RPMI8226 (cell line): ENCODE data around the gene LRRK1.
"Not testable (repeated sequence)": the region's sequence is repeated elsewhere in the genome, so short reads cannot be mapped to it uniquely, and the experiment has no call there.

ENCODE experiments used
- DNase-seq: peaks from one replicate; pipeline ENCODE4 v3.0.0-alpha.2; 2015

The LRRK1 gene

GRCh38 chr15:101062471-101063171, 143.5 kb downstream of the LRRK1 start:
- no peak for DNase-seq

DNA sequence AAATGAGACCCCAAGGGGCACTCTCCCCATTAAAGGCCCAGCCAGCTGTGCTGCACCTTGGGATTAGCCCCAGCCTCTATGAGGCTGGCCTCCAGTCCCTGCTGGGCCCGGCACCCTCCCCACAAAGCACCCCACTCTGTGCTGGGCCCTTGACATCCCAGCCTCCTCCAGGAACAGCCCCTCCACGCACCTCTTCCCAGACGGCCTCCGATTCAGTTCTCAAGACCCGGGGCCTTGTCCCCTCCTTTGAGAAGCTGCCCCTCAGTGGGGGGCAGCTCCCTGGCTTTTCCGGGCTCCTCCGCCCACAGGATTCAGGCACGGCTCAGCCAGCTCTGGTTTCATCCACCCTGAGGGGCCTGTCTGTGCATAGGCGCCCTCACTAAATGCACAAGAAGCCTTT, 144.1 kb downstream of the LRRK1 start:
- DNase-seq: no peak

GRCh38 chr15:101063891-101064794, 145.0 kb downstream of the LRRK1 start:
- DNase-seq: no peak

- no peak for DNase-seq
Observed at GRCh38 chr15:101064795-101065569, 145.8 kb downstream of the LRRK1 start.

- no peak for DNase-seq
Observed at GRCh38 chr15:101065570-101066221, 146.5 kb downstream of the LRRK1 start.

DNA sequence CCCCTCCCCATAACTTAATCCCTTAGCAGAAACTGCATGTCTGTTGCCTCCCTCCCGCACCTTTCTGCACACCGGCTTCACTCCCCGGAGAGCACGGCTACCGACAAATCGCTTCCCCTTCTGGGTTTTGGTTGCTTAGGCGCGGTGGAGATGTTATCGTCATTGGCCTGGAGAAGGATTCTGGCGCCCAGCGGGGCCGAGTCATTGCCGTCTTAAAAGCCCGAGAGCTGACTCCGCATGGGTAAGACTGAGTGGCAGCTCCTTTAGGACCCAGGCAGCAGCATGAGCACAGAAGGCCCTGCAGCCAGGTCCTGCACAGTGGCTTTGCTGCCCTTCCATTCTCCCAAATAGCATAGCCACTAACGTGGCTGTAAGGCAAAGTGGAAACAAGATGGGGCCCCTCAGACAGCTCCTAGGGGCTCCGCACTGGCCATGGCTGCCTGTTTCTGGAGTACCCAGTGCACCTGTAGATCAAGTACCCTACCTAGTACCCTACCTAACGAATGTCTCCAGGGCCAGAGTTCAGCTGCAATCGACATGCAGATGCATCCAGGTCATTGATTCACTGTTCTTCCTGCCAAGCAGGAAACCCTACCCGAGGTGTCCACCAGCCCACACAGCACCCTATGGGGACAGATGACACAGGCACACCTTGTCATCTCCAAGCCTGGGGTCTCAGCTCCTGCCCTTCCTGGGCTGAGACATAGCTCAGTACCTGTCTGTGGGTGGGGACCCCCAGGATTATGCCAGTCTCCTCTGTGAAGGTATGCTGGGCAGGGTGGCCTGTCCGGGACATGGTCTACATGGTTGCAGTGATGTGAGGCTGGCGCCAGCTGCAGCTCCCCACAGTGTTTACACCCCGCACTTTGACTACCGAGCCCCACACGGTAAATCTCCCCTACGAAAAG, 147.6 kb downstream of the LRRK1 start:
- DNase-seq: no peak

DNA sequence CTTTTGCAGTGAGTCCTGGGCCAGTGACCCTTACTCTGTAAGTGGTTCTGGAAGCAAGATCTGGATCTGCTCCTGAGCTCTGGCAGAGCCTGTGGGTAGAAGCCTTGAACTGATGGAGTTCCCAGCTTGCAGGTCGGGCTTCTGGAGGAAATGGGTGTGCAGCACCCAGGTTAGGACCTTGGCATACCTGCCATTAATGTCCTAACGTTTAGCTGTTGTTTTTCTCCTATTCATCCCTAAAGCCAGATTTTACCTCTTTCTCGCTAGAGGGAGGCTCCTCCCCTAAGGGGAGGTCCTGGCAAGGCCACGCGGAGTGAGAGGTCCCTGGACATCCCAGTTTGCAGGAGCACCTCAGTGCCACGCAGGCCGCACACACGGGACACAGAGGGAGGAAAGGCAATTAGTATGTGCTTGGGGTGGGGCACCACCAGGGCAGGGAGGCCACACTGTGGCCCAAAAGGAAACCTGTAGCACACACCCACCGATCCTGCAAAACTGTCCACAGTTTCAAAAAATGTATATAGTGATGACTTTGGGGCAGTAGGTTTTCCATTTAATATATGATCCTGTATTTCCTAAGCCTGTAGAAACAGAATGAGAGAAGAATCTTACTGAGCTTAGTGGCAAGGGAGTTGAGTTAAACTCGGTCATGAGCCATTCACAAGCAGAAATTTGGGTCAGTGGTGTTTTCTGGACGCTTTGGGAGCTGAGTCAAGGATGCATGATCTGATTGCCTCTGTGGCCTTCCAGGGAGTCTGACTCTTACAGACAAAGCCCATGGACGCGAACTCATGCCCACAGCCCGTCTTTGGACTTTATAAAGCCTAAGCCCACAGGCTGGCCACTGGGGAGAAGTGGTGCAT, 148.7 kb downstream of the LRRK1 start:
- no peak for DNase-seq

DNA sequence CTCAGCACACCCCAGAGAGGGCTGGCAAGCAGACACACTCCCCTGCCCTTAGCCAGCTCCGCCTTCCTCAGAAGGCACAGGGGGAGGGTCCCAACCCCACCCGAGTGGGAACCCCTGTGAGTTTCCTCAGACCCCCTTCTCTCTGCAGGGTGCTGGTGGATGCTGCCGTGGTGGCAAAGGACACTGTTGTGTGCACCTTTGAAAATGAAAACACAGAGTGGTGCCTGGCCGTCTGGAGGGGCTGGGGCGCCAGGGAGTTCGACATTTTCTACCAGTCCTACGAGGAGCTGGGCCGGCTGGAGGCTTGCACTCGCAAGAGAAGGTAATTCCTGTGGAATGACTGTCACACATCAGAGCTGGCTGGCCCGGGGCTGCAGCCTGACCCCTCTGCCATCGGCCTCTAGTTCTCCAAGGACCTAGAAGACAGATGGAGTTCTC, 149.4 kb downstream of the LRRK1 start:
- DNase-seq: no peak

- DNase-seq: no peak
Observed at GRCh38 chr15:101068961-101069653, 149.9 kb downstream of the LRRK1 start.

- no peak for DNase-seq
Observed at GRCh38 chr15:101069654-101069973, 150.5 kb downstream of the LRRK1 start.

- no peak for DNase-seq
Observed at GRCh38 chr15:101070024-101070423, 150.9 kb downstream of the LRRK1 start.

DNA sequence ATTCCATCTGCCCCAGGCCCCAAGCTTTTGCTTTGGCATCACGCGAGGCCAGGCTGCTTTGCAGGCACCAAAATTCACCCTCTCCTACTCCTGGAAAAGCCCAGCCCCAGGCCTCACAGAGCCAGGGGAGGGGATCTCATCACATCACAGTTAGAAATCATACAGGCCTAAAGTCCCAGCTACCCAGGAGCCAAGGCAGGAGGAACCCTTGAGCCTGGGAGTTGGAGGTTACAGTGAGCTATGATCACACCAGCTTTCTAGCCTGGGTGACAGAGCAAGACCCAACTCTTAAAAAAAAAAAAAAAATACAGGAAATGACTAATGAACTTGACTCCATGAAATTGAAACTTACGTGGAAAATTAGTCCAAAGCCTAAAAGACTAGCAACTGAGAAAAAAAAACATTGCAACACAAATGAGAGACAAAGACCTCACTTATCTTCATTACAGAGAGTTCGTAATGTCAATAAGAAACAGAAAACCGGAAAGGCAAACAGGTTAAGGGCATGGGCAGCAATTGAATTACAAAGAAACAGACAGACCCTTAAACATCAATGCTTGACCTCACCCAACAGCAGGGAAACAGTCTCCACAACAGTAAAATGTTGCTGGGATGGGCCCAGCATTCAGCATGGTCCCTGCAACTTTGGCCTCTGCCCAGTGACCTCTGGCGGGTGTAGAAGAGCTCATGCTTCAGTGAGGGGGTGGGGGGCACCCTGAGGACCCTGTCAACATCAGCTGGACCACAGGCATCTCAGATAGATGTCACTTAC, 151.5 kb downstream of the LRRK1 start:
- DNase-seq: no peak

DNA sequence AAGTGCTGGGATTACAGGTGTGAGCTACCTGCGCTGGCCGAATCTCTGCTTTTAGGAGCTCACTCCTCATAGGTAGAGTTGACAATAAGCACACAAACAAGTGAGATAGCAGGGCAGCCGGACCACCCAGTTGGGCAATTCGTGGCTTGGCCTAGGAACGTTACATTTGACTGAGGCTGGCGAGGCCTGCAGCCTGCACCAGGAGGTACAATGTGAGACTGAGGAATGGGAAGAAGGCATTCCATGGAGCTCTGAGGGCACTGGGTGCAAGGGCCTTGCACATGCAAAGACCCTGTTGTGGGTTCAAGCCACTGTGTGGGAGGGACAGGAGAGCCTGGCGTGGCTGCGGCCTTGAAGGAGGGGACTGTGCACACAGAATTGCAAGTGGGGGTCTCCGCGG, 152.5 kb downstream of the LRRK1 start:
- no peak for DNase-seq

GRCh38 chr15:101072235-101072634, 153.1 kb downstream of the LRRK1 start:
- DNase-seq: not testable (repeated sequence)

DNA sequence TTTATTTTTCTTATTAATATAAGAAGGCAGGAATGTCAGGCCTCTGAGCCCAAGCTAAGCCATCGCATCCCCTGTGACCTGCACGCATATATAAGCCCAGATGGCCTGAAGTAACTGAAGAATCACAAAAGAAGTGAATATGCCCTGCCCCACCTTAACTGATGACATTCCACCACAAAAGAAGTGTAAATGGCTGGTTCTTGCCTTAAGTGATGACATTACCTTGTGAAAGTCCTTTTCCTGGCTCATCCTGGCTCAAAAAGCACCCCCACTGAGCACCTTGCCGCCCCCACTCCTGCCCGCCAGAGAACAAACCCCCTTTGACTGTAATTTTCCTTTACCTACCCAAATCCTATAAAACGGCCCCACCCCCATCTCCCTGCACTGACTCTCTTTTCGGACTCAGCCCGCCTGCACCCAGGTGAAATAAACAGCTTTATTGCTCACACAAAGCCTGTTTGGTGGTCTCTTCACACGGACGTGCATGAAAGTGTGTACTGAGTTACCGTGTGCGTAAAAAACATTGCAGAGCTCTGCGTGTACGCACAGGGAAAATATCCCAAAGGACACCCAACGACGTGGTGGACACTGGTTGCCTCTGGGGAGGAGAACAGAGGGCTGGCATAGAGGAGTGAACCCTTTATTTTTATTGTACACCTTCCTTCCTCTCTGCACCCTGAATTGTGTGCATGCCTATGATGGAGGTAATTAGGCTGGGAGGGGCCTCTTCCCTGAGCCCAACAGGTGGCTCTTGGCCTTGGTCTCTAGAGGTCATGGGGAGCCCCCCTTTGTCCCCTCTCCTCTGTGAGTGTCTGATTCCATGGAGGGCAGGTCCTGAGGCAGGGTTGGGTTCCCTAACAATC, 158.9 kb downstream of the LRRK1 start:
- DNase-seq: not testable (repeated sequence)

GRCh38 chr15:101078669-101079323, 159.6 kb downstream of the LRRK1 start:
- no peak for DNase-seq

GRCh38 chr15:101081900-101082299, 162.7 kb downstream of the LRRK1 start:
- no peak for DNase-seq
